Peyer's patch (tissue), 4 donors: Measurements from ENCODE around the gene TTC39B. TPM values are rescaled to one million over a fixed set of nuclear protein-coding genes. Genes with fewer than 3 reads are reported as not detected.

Experiments
- DNase-seq, 3 donors: peaks; one replicate each; pipeline ENCODE4 v3.0.0-alpha.2; 2017 to 2019
- H3K27ac ChIP-seq, 4 donors: fragments of 200-600 bp; sonication (generic); one replicate each; pipeline ENCODE4 v1.5.1; 2016 to 2019
- H3K27me3 ChIP-seq, 2 donors: fragments of 200-600 bp; sonication (generic); one replicate each; pipeline ENCODE4 v1.5.1; 2019
- H3K36me3 ChIP-seq, 3 donors: fragments of 200-600 bp; sonication (generic); one replicate each; pipeline ENCODE4 v1.5.1; 2016 to 2019
- H3K4me1 ChIP-seq, 4 donors: fragments of 200-600 bp; sonication (generic); one replicate each; pipeline ENCODE4 v1.5.1; 2016 to 2019
- H3K4me3 ChIP-seq, 4 donors: fragments of 200-600 bp; sonication (generic); 1 replicate in 3 of 4; 2 replicates in 1 of 4; pipeline ENCODE4 v1.5.1; 2016 to 2019; ENCODE audit warnings: mild to moderate bottlenecking in 1 of 4
- H3K9me3 ChIP-seq, 4 donors: fragments of 200-600 bp; sonication (generic); one replicate each; pipeline ENCODE4 v1.5.1; 2016 to 2019; ENCODE audit warnings: mild to moderate bottlenecking in 1 of 4
- CTCF ChIP-seq, 6 experiments: fragments of 450-650 bp in 4 of 6; fragments of 200-600 bp in 2 of 6; sonication (generic) in 1 of 6; IDR thresholded peaks; one replicate each; pipeline ENCODE4 v1.5.1; 2017 to 2019; ENCODE audit warnings: antibody characterized with exemption in 6 of 6, mild to moderate bottlenecking in 3 of 6, moderate library complexity in 1 of 6
- POLR2A ChIP-seq, 2 donors: fragments of 450-650 bp; IDR thresholded peaks; one replicate each; pipeline ENCODE4 v1.5.1; 2017; ENCODE audit warnings: antibody characterized with exemption in 2 of 2, mild to moderate bottlenecking in 2 of 2, moderate library complexity in 2 of 2
- small RNA-seq, 2 donors: library from RNA; depleted of rRNA; stranded (forward); fragments of <200 nt; gene quantifications; one replicate each; pipeline ENCODE3, GENCODE V24; 2016
- total RNA-seq, 4 donors: library from RNA; depleted of rRNA; stranded (reverse); fragments of >200 nt; gene quantifications; one replicate each; pipeline ENCODE4 v1.1.0, GENCODE V29; 2016

Gene TTC39B
- total RNA-seq, 4 donors from 2014 or later, result 17.3 to 44.1 (median 33.1) TPM

- no peaks in the 10 kb centered on the region for H3K4me1 ChIP-seq
- no peaks in the 10 kb centered on the region for H3K36me3 ChIP-seq
- no peak overlapping the region for H3K27ac ChIP-seq
- H3K9me3 ChIP-seq, result no peaks in the 10 kb centered on the region
- H3K4me3 ChIP-seq, result no peak overlapping the region
- TF ChIP-seq CTCF (IDR thresholded peaks at IDR 0.05), result no peak
- no peak for TF ChIP-seq POLR2A (IDR thresholded peaks at IDR 0.05)
- no peaks in the 10 kb centered on the region for H3K27me3 ChIP-seq
- DNase-seq, result no peak
Observed at GRCh38 chr9:15121630-15122029, 185.4 kb downstream of the TTC39B start.

- Histone ChIP-seq H3K27me3 (no peaks in the 10 kb centered on the region), H3K36me3 (no peaks in the 10 kb centered on the region), H3K9me3 (no peaks in the 10 kb centered on the region), H3K4me3 (no peak overlapping the region), H3K27ac (no peak overlapping the region), H3K4me1 (no peaks in the 10 kb centered on the region)
- no peak for DNase-seq
- TF ChIP-seq POLR2A (IDR thresholded peaks at IDR 0.05), result no peak
- TF ChIP-seq CTCF (IDR thresholded peaks at IDR 0.05), result no peak
Observed at GRCh38 chr9:15116130-15116580, 190.9 kb downstream of the TTC39B start.

- TF ChIP-seq POLR2A (IDR thresholded peaks at IDR 0.05) (no peak), CTCF (IDR thresholded peaks at IDR 0.05) (no peak)
- H3K4me3 ChIP-seq, result no peak overlapping the region
- no peaks in the 10 kb centered on the region for H3K9me3 ChIP-seq
- H3K36me3 ChIP-seq, result no peaks in the 10 kb centered on the region
- DNase-seq, result no peak
- no peak overlapping the region for H3K27ac ChIP-seq
- no peaks in the 10 kb centered on the region for H3K4me1 ChIP-seq
- H3K27me3 ChIP-seq, result no peaks in the 10 kb centered on the region
Observed at GRCh38 chr9:15115702-15116101, 191.3 kb downstream of the TTC39B start.

- Histone ChIP-seq H3K4me1 (no peaks in the 10 kb centered on the region), H3K36me3 (no peaks in the 10 kb centered on the region), H3K9me3 (no peaks in the 10 kb centered on the region), H3K27ac (no peak overlapping the region), H3K4me3 (no peak overlapping the region), H3K27me3 (no peaks in the 10 kb centered on the region)
- no peak for DNase-seq
- TF ChIP-seq POLR2A (IDR thresholded peaks at IDR 0.05) (no peak), CTCF (IDR thresholded peaks at IDR 0.05) (no peak)
Observed at GRCh38 chr9:15115041-15115440, 192.0 kb downstream of the TTC39B start.

Small RNA genes within 50 kb of the gene (small RNA-seq; reads per million reads assigned to genes)
- gene RNU6-559P, result 0 reads per million in 2 donors

Other genes starting within 250 kb of the TTC39B start
- 10 to 100 TPM; 42.9 to 72.2 (median 61.3) TPM for gene SNAPC3, start 115.7 kb upstream of the TTC39B start, total RNA-seq
- 10 to 100 TPM; 20.2 to 71.0 (median 25.7) TPM for gene PSIP1, start 203.8 kb upstream of the TTC39B start, total RNA-seq
- 1 to 10 TPM; 3.2 to 8.3 (median 4.5) TPM for gene CCDC171, start 245.8 kb upstream of the TTC39B start, total RNA-seq